DMS153 treated with DMSO at 0.1 percent for 48 hours (cell line): Measurements from ENCODE around the gene SETDB2.

Source experiments
- DNase-seq: peaks from one replicate; lab custom pipeline; 2025; ENCODE audit not compliant: unreplicated experiment; lab: John Stamatoyannopoulos, UW

Gene SETDB2

GRCh38 chr13:49532593-49532992 is 88.5 kb downstream of the SETDB2 start:
- no peak for DNase-seq

GRCh38 chr13:49533011-49533410 is 88.9 kb downstream of the SETDB2 start:
- DNase-seq: no peak

GRCh38 chr13:49533591-49534269 is 89.7 kb downstream of the SETDB2 start:
- no peak for DNase-seq

GRCh38 chr13:49536144-49536873 is 92.2 kb downstream of the SETDB2 start:
- no peak for DNase-seq

GRCh38 chr13:49538404-49538803 is 94.3 kb downstream of the SETDB2 start:
- no peak for DNase-seq

GRCh38 chr13:49539313-49539712 is 95.2 kb downstream of the SETDB2 start:
- DNase-seq: no peak

GRCh38 chr13:49539746-49540145 is 95.7 kb downstream of the SETDB2 start:
- no peak for DNase-seq

GRCh38 chr13:49540552-49540951 is 96.5 kb downstream of the SETDB2 start:
- no peak for DNase-seq

- DNase-seq: no peak
These were observed 99.6 kb downstream of the SETDB2 start for GRCh38 chr13:49543656-49544055.
